Suprapubic skin (tissue), 3 donors: ENCODE measurements around the gene NOTCH2.
"Not testable (repeated sequence)": the region's sequence is repeated elsewhere in the genome, so short reads cannot be mapped to it uniquely, and the experiment has no call there.

ENCODE experiments used
- POLR2AphosphoS5 ChIP-seq, 3 donors: sonication (generic); formaldehyde crosslinking; IDR thresholded peaks; one replicate each; pipeline ENCODE4 v1.6.1; 2017; ENCODE audit warnings: antibody characterized with exemption in 3 of 3
- TF ChIP-seq, protein P1 (sequence below), 2 donors: fragments of 200-600 bp in 1 of 2; fragments of 450-650 bp in 1 of 2; sonication (generic) in 1 of 2; IDR thresholded peaks; one replicate each; pipeline ENCODE4 v1.5.1; 2016 to 2019; ENCODE audit warnings: antibody characterized with exemption in 2 of 2, mild to moderate bottlenecking in 1 of 2, moderate library complexity in 1 of 2

DNA sequence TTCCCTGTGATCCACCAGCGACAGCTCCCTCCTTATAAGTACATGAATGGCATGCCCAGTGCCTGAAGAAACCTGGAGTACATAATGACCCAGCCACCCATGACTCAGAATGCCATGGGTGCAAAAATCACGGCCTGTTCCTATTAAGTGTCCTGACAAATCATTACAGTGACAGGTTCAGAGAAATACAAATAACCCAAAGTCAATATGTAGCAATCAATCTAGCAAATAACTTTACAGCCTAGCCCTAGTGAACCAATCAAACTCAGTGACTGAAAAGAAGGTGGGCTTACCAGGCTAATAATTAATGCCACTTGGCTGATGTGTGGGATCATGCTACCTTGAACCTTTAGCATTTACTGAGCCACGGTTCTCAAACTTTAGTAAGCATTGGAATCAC, 37.2 kb downstream of the NOTCH2 start:
- TF ChIP-seq, protein P1, sequence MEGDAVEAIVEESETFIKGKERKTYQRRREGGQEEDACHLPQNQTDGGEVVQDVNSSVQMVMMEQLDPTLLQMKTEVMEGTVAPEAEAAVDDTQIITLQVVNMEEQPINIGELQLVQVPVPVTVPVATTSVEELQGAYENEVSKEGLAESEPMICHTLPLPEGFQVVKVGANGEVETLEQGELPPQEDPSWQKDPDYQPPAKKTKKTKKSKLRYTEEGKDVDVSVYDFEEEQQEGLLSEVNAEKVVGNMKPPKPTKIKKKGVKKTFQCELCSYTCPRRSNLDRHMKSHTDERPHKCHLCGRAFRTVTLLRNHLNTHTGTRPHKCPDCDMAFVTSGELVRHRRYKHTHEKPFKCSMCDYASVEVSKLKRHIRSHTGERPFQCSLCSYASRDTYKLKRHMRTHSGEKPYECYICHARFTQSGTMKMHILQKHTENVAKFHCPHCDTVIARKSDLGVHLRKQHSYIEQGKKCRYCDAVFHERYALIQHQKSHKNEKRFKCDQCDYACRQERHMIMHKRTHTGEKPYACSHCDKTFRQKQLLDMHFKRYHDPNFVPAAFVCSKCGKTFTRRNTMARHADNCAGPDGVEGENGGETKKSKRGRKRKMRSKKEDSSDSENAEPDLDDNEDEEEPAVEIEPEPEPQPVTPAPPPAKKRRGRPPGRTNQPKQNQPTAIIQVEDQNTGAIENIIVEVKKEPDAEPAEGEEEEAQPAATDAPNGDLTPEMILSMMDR (IDR thresholded peaks at IDR 0.05), result not testable (repeated sequence)
- TF ChIP-seq POLR2AphosphoS5 (IDR thresholded peaks at IDR 0.05), result not testable (repeated sequence)
